Measurements from ENCODE around the gene DCP1A.
"Not testable (repeated sequence)": the region's sequence is repeated elsewhere in the genome, so short reads cannot be mapped to it uniquely, and the experiment has no call there.

The DCP1A gene

GRCh38 chr3:53327986-53328385, 19.4 kb downstream of the DCP1A start:
- not testable (repeated sequence) for DNase-seq

- DNase-seq = no peak
Observed at GRCh38 chr3:53324105-53324504, 23.2 kb downstream of the DCP1A start.

- DNase-seq = no peak
Observed at GRCh38 chr3:53320697-53321096, 26.6 kb downstream of the DCP1A start.

GRCh38 chr3:53318522-53318921, 28.8 kb downstream of the DCP1A start:
- DNase-seq = no peak

GRCh38 chr3:53312832-53313231, 34.5 kb downstream of the DCP1A start:
- DNase-seq = no peak

- DNase-seq = no peak
Observed at GRCh38 chr3:53311882-53312281, 35.5 kb downstream of the DCP1A start.

- no peak for DNase-seq
Observed at GRCh38 chr3:53303957-53304356, 43.4 kb downstream of the DCP1A start.

DNA sequence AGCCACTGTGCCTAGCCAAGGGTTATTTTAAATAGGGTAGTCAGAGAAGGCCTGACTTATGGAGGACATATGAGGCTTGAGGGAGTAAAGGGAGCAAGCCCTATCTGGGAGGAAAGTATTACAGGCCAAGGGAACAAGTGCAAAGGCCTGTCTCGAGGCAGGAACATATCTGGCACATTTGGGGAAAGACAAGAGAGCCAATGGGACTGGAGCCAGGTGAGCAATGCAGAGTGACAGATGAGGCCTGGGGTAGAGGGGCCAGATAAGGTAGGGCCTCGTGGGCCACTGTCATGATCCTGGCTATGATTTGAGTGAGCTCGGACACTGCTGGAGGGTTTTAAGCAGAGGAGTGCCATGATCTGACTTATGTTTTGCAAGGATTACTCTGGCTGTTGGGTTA, 43.8 kb downstream of the DCP1A start:
- DNase-seq = no peak

GRCh38 chr3:53300826-53301225, 46.5 kb downstream of the DCP1A start:
- no peak for DNase-seq

DNA sequence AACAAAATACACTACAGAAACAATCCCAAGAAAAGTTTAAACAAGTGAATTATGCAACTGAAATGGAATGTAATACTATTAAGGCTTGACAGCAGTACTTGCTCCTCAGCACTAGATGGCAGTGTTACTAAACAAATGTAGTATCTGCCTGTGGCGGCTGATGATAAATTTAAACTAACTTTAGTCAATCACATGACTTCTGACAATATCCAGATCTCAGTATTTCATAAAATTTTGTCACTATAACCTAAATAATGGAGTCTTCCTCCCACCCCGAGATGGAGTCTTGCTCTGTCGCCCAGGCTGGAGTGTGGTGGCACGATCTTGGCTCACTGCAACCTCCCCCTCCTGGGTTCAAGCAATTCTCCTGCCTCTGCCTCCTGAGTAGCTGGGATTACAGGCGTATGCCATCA, 47.7 kb downstream of the DCP1A start:
- not testable (repeated sequence) for DNase-seq

- no peak for DNase-seq
Observed at GRCh38 chr3:53295410-53295809, 51.9 kb downstream of the DCP1A start.

DNA sequence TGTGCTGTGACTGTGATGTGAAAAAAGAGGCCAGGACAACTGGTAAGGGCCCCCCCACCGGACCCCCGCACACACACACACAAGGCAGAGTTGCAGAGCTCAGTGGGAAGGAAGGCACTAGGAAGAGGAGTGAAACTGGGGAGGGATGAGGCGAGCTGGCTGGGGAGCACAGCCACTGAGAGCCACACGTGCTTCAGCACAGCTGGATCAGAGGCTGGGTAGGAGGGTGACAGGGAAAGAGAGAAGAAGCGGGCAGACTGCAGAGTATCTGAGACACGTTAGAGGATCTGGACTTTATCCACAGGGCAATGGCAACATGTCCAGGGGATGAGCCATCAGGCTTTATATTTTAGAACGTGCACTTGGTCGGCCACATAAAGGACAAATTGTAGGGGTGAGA, 53.5 kb downstream of the DCP1A start:
- DNase-seq = no peak

DNA sequence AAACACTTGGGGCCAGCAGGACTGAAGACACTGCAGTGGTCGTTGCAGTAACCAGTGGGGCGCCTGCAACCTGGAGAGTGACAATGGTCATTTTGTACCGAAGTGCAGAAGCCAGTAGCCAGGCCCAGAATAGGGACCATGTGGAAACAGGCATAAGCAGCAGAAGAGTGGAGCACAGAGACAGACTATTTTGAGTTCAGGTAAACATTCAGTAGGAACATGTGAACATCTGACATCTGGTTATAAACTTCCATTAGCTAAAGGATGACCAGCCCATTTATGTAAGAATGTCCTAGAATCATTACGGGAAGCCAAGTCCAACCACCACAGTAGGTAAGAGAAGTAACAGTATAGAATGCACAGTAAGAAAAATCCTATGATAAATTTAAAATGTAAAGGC, 59.1 kb downstream of the DCP1A start:
- DNase-seq = no peak

DNA sequence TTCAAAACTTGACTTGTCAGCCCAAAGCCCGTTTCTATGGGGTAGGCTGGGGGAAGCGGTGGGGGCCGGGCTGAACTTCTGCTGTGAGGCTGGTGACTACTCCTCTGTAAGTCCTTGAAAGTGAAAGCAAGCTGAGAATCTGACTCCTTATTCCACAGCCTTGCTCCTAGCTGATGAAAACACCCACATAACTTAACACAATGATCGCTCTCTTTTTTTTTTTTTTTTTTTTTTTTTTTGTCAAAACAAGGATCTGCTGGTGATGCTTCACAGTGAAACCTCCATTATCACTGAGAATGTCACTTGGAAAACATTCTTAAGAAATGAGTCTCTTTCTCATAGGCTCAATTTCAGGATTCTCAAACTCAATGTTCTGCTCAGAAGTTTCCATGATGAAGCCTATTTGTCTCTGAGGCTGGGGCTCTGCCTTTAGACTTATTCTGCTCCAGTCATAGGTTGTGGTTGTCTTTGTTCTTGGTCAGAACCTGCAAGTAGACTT, 60.2 kb downstream of the DCP1A start:
- no peak for DNase-seq

GRCh38 chr3:53286727-53287126, 60.6 kb downstream of the DCP1A start:
- no peak for DNase-seq

DNA sequence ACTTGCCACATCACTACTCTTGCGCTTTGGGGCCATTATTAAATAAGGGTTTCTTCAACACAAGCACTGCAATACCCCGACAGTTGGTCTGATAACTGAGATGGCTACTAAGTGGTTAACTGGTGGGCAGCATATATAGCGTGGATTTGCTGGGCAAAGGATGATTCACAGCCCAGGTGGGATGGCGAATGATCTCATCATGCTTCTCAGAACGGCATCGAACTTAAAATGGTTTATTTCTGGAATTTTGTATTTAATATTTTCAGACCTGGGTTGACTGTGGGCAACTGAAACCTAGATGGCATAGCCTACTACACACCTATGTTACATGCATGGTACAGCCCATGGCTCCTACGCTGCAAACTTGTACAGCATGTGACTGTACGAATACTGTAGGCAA, 64.8 kb downstream of the DCP1A start:
- DNase-seq = no peak

- no peak for DNase-seq
Observed at GRCh38 chr3:53278667-53279066, 68.7 kb downstream of the DCP1A start.

GRCh38 chr3:53274938-53275605, 72.3 kb downstream of the DCP1A start:
- DNase-seq = no peak

- DNase-seq = no peak
Observed at GRCh38 chr3:53273146-53273670, 74.1 kb downstream of the DCP1A start.

DNA sequence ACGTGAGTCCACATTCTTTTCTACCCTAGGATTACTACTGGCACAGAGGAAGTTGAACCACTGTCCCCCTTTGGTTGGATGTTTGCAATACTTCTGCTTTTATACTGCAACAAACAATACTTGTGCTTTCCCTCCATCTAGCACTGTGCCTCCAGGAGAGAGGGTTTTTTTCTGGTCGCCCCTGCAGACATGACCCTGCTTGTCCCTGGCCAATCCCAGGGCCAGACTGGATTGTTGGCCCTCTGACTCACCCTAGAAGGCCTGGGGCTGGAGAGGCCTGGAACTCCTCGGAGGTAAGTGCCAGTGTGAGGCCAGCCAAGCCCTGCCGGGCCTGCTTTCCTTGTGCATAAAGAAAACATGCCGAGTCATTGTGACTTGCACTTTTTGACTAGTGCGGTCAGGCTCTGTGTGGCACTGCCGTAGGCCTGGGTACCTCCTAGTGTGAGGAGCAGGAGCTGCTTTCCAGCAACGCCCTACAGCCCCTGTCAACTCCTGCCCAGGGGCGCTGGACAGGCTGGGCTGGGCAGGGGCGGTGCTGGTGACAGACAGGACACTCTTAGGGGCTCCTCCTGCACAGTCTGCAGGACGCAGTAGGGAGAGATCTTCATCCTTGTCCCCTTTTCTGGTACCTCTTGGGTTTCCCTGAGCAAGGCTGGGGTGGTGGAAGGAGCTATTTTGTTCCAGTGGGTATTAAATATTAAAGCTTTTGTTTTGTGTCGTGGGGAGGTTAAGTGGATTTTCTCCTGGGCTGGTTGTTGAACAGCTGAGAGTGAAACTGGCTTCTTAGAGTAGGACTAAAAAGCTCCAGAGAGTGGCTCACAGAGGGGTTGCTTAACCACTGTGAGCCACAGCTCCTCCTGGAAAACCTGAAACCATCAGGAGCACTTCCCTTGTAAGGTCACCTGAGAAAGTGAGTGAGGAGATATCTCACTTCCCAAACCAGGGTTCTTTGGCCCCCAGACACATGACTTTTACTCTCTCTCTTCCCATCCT, 77.2 kb downstream of the DCP1A start:
- no peak for DNase-seq

- not testable (repeated sequence) for DNase-seq
Observed at GRCh38 chr3:53269193-53269592, 78.2 kb downstream of the DCP1A start.

- no peak for DNase-seq
Observed at GRCh38 chr3:53267766-53268165, 79.6 kb downstream of the DCP1A start.

DNA sequence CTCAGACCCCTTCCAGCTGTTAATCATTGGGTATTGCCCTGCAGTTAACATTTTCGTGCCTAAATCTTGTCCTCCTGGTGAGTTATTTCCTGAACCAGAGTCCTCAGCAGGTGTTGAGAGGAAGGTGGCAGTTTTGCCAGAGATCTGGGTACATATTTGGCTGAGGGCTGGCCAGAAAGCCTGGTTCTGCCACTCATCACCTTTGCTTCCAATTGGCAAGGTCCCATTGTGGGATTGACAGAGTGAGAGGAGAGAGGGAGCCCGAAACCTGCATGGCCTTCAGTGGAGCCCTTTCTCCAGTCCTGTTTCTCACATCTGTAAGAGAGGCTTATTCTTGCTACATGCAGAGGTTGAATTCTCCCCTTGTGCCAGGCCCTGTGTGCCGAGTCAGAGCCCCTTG, 82.6 kb downstream of the DCP1A start:
- no peak for DNase-seq

- DNase-seq = no peak
Observed at GRCh38 chr3:53263907-53264306, 83.4 kb downstream of the DCP1A start.
